ENCODE data around the gene PLXDC1.

Gene PLXDC1

GRCh38 chr17:39153599-39154051, 2.2 kb upstream of the PLXDC1 start:
- Histone ChIP-seq H3K9ac (ENCODE audit: low read depth, low read length) (peak overlapping the region; percentile 71), H3K4me1 (ENCODE audit: insufficient read depth, low read length) (0 out of 2 replicates have a peak, but pooled peaks cover 3% of the 10 kb centered on the region), H3K27me3 (ENCODE audit: insufficient read depth, low read length) (peaks cover 39% of the 10 kb centered on the region), H3K27ac (ENCODE audit: low read depth, low read length) (peak overlapping the region; percentile 39; the same call in 1 of the 2 replicates), H3K4me3 (ENCODE audit: low read length) (peak overlapping the region; percentile 88), H3K9me3 (ENCODE audit: insufficient read depth, low read depth, low read length) (no peaks in the 10 kb centered on the region), H3K36me3 (ENCODE audit: insufficient read depth, low read length) (no peaks in the 10 kb centered on the region)
- 3% methylated on average over 8 of the region's 16 CpGs for WGBS

GRCh38 chr17:39151943-39152818, 744 bp upstream of the PLXDC1 start:
- Histone ChIP-seq H3K27me3 (ENCODE audit: insufficient read depth, low read length) (peaks cover 39% of the 10 kb centered on the region), H3K9me3 (ENCODE audit: insufficient read depth, low read depth, low read length) (no peaks in the 10 kb centered on the region), H3K4me1 (ENCODE audit: insufficient read depth, low read length) (0 out of 2 replicates have a peak, but pooled peaks cover 3% of the 10 kb centered on the region), H3K27ac (ENCODE audit: low read depth, low read length) (no peak overlapping the region), H3K4me3 (ENCODE audit: low read length) (peak overlapping the region; percentile 88), H3K36me3 (ENCODE audit: insufficient read depth, low read length) (no peaks in the 10 kb centered on the region), H3K9ac (ENCODE audit: low read depth, low read length) (no peak overlapping the region)
- WGBS: 9% methylated on average over 21 of the region's 25 CpGs

DNA sequence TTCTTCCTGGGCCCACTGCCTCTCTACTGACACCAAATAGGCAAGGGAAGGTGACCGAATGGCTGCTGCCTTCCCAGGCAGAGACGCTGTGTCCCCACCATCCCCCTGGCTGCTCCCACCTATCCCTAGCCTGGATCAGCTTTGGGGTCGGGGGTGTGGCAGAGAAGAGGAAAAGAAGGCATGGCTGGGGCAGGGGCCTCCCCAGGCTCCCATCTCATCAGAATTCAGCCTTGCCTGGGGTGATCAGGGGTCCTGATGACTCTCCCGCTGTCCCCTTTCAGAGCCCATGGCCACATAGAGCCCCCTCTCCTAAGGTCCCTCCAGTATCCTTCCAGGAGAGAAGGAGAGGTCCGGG, 665 bp downstream of the PLXDC1 start:
- Histone ChIP-seq H3K36me3 (ENCODE audit: insufficient read depth, low read length) (no peaks in the 10 kb centered on the region), H3K4me1 (ENCODE audit: insufficient read depth, low read length) (0 out of 2 replicates have a peak, but pooled peaks cover 3% of the 10 kb centered on the region), H3K9ac (ENCODE audit: low read depth, low read length) (no peak overlapping the region), H3K9me3 (ENCODE audit: insufficient read depth, low read depth, low read length) (no peaks in the 10 kb centered on the region), H3K27me3 (ENCODE audit: insufficient read depth, low read length) (peaks cover 39% of the 10 kb centered on the region), H3K4me3 (ENCODE audit: low read length) (peak overlapping the region; percentile 52), H3K27ac (ENCODE audit: low read depth, low read length) (no peak overlapping the region)
- WGBS: 24% methylated on average over 4 of the region's 5 CpGs

DNA sequence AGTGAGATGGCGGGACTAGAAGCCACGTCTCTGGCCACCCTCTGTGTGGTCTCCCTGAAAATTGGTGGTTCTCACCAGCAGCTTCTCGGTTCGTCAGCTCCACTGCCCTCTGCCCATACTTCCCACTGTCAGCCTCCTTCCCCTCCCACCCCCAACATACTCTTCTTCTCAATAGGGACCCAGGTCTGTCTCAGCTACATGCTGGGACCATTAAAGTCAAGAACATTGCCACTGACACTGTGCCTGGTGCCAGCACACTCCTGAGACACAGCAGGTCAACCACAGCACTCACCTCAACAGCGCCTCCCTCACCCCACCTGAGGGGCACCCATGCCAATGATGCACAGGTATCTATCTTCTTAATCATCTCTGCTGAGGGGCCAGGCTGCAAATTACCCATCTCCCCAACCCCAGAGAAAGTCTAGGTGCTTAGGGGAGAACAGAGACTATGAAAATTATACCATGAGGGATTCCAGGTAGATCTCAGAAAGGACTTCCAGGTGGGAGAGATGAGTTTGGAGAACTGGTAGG, 1.3 kb downstream of the PLXDC1 start:
- H3K27me3 ChIP-seq (ENCODE audit: insufficient read depth, low read length): peaks cover 39% of the 10 kb centered on the region
- no peak overlapping the region for H3K4me3 ChIP-seq (ENCODE audit: low read length)
- H3K36me3 ChIP-seq (ENCODE audit: insufficient read depth, low read length): no peaks in the 10 kb centered on the region
- H3K9me3 ChIP-seq (ENCODE audit: insufficient read depth, low read depth, low read length): no peaks in the 10 kb centered on the region
- WGBS: 60% methylated on average over 5 of the region's 5 CpGs
- H3K9ac ChIP-seq (ENCODE audit: low read depth, low read length): no peak overlapping the region
- H3K27ac ChIP-seq (ENCODE audit: low read depth, low read length): no peak overlapping the region
- 0 out of 2 replicates have a peak, but pooled peaks cover 3% of the 10 kb centered on the region for H3K4me1 ChIP-seq (ENCODE audit: insufficient read depth, low read length)

DNA sequence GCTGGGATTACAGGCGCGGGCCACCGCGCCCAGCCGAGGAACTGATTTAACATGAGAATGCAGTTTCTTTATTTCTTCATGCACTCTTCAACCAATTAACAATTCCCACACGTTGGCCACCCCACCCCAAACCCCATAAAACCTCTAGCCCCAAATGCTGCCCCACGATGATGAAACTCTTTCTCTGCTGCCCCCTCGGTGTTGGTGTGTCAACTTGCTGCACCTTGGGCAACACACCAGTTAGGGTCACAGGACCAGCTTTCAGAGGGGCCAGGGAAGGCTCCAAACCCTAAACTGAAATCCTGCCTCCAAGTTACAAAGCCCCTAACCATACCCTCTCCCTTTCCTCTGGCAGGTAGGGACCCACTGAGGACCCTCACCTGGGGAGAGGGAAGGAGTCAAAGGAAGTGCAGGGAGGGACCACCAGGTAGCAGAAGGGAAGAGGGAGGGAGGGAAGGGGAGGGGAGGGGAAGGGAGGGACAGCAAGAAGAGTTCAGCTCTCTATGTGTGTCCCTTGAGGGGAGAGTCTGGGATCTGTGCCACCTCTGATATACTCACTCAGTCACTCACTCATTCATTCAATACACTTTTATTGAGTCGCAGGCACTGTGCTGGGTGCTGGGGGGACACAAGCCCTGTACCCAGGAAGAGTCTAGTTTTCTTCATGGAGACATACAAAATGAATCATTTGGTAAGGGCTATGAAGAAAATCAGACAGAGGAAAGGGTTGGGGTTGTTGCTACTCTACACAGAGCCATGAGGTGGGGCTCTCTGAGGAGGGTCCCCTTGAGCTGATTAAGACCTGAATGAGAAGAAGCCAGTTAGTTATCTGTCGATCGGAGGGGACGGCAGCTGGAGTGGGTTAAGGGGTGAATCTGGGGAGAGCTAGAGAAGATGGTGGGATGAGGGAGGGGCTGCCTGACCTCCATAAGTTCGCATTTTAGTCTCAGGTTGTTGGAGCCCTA, 3.9 kb downstream of the PLXDC1 start:
- 69% methylated on average over 13 of the region's 13 CpGs for WGBS
- Histone ChIP-seq H3K27me3 (ENCODE audit: insufficient read depth, low read length) (peaks cover 37% of the 10 kb centered on the region), H3K9ac (ENCODE audit: low read depth, low read length) (no peak overlapping the region), H3K9me3 (ENCODE audit: insufficient read depth, low read depth, low read length) (no peaks in the 10 kb centered on the region), H3K4me3 (ENCODE audit: low read length) (no peak overlapping the region), H3K27ac (ENCODE audit: low read depth, low read length) (no peak overlapping the region), H3K4me1 (ENCODE audit: insufficient read depth, low read length) (0 out of 2 replicates have a peak, but pooled peaks cover 3% of the 10 kb centered on the region), H3K36me3 (ENCODE audit: insufficient read depth, low read length) (no peaks in the 10 kb centered on the region)

- peaks cover 26% of the 10 kb centered on the region for H3K27me3 ChIP-seq (ENCODE audit: insufficient read depth, low read length)
- H3K4me3 ChIP-seq (ENCODE audit: low read length): no peak overlapping the region
- no peak overlapping the region for H3K9ac ChIP-seq (ENCODE audit: low read depth, low read length)
- no peak overlapping the region for H3K27ac ChIP-seq (ENCODE audit: low read depth, low read length)
- H3K9me3 ChIP-seq (ENCODE audit: insufficient read depth, low read depth, low read length): 0 out of 2 replicates have a peak, but pooled peaks cover 2% of the 10 kb centered on the region
- no peaks in the 10 kb centered on the region for H3K36me3 ChIP-seq (ENCODE audit: insufficient read depth, low read length)
- 96% methylated on average over 2 of the region's 3 CpGs for WGBS
- 0 out of 2 replicates have a peak, but pooled peaks cover 3% of the 10 kb centered on the region for H3K4me1 ChIP-seq (ENCODE audit: insufficient read depth, low read length)
Measured at GRCh38 chr17:39146273-39146672, 5.2 kb downstream of the PLXDC1 start.

GRCh38 chr17:39145143-39145542, 6.3 kb downstream of the PLXDC1 start:
- Histone ChIP-seq H3K4me3 (ENCODE audit: low read length) (no peak overlapping the region), H3K4me1 (ENCODE audit: insufficient read depth, low read length) (no peaks in the 10 kb centered on the region), H3K9ac (ENCODE audit: low read depth, low read length) (no peak overlapping the region), H3K27me3 (ENCODE audit: insufficient read depth, low read length) (peaks cover 14% of the 10 kb centered on the region), H3K27ac (ENCODE audit: low read depth, low read length) (no peak overlapping the region), H3K9me3 (ENCODE audit: insufficient read depth, low read depth, low read length) (0 out of 2 replicates have a peak, but pooled peaks cover 2% of the 10 kb centered on the region), H3K36me3 (ENCODE audit: insufficient read depth, low read length) (no peaks in the 10 kb centered on the region)
- WGBS: 90% methylated on average over 3 of the region's 3 CpGs

DNA sequence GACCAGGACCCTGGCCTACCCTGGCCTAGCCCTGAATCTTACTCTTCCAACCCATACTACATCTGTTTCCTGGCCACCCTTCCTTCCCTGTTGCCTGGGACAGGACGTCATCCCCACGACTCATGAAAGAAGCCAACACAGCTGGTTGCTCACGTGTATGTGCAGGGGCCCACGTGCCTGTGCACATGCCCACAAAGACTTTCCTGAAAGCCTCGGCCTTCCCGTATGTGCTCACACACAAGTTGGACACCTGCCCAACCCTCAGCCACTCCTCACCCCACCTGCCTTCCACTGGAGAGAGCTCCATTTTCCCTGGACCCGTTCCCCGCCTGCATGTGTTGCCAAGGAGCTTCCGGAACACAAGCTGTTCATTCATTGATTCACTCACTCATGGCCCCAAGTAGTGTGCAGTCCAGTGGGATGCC, 7.0 kb downstream of the PLXDC1 start:
- Histone ChIP-seq H3K9ac (ENCODE audit: low read depth, low read length) (no peak overlapping the region), H3K27ac (ENCODE audit: low read depth, low read length) (no peak overlapping the region), H3K36me3 (ENCODE audit: insufficient read depth, low read length) (no peaks in the 10 kb centered on the region), H3K27me3 (ENCODE audit: insufficient read depth, low read length) (peaks cover 7% of the 10 kb centered on the region), H3K4me1 (ENCODE audit: insufficient read depth, low read length) (no peaks in the 10 kb centered on the region), H3K9me3 (ENCODE audit: insufficient read depth, low read depth, low read length) (0 out of 2 replicates have a peak, but pooled peaks cover 2% of the 10 kb centered on the region), H3K4me3 (ENCODE audit: low read length) (no peak overlapping the region)
- 88% methylated on average over 9 of the region's 9 CpGs for WGBS

DNA sequence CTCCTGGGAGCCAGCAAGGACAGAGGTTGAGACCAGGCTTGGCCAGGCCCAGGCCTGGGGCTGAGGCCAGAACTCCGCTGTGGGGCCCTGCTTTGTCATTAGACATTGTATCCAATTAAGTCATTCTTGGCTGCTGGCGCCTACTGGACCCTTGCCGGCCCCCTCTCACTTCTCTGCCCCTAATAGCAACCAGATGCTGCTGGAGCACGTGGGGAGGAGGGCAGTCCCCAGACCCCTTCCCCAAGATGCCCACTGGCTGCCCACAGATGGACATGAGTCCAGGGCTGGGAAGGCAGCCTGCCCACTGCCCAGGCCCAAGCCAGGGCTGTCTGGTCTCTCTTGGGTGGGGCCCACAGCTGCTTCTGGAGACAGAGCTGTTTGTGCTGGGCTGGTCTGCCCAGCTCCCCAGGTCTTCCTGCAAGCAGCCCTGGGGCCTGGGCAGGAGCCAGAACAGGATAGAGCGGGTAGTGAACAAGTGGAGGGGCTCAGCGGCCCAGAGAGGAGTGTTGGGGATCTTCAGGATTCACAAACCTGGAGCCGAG, 7.8 kb downstream of the PLXDC1 start:
- H3K9ac ChIP-seq (ENCODE audit: low read depth, low read length): no peak overlapping the region
- H3K4me3 ChIP-seq (ENCODE audit: low read length): no peak overlapping the region
- no peaks in the 10 kb centered on the region for H3K36me3 ChIP-seq (ENCODE audit: insufficient read depth, low read length)
- no peaks in the 10 kb centered on the region for H3K4me1 ChIP-seq (ENCODE audit: insufficient read depth, low read length)
- H3K27ac ChIP-seq (ENCODE audit: low read depth, low read length): no peak overlapping the region
- WGBS: 96% methylated on average over 7 of the region's 7 CpGs
- no peaks in the 10 kb centered on the region for H3K27me3 ChIP-seq (ENCODE audit: insufficient read depth, low read length)
- H3K9me3 ChIP-seq (ENCODE audit: insufficient read depth, low read depth, low read length): 0 out of 2 replicates have a peak, but pooled peaks cover 2% of the 10 kb centered on the region

DNA sequence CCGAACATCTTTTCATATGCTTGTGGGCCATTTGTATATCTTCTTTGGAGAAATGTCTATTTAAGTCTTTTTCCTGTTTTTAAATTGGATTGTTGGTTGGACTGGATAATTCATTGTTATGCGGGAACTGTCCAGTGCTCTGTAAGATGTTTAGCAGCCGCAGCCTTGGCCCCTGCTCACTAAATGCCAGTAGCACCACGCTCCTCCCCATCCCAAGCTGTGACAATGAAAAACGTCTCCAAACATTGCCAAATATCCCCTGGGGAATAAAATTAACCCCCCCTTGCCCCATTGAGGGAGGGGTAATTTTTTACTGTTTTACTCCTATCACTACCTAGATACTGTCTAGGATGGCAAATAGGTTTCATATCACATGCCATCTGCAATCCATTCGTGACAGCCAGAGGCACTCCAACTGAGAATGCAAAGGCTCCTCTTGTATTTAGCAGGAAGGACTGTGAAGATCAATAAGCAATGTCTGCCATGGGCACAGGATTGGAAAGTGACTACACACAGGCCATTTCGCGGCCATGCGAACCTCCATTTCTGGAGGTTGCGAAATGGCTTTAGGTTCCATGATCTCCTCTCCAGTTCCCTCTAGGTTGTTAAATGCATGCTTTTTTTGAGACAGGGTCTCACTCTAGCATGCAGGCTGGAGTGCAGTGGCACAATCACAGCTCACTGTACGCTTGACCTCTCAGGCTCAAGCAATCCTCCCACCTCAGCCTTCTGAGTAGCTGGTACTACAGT, 9.3 kb downstream of the PLXDC1 start:
- Histone ChIP-seq H3K9me3 (ENCODE audit: insufficient read depth, low read depth, low read length) (0 out of 2 replicates have a peak, but pooled peaks cover 2% of the 10 kb centered on the region), H3K27me3 (ENCODE audit: insufficient read depth, low read length) (no peaks in the 10 kb centered on the region), H3K4me1 (ENCODE audit: insufficient read depth, low read length) (no peaks in the 10 kb centered on the region), H3K27ac (ENCODE audit: low read depth, low read length) (no peak overlapping the region), H3K9ac (ENCODE audit: low read depth, low read length) (no peak overlapping the region), H3K36me3 (ENCODE audit: insufficient read depth, low read length) (no peaks in the 10 kb centered on the region), H3K4me3 (ENCODE audit: low read length) (no peak overlapping the region)
- 91% methylated on average over 10 of the region's 11 CpGs for WGBS

All from HUES64 (cell line).